H9 (cell line): ENCODE results near the gene KRTAP12-4. TPM values are rescaled to one million over a fixed set of nuclear protein-coding genes. Genes with fewer than 3 reads are reported as not detected.

Source experiments
- DNase-seq: peaks from one replicate; pipeline ENCODE4 v3.0.0-alpha.2; 2017
- H2AFZ ChIP-seq: one replicate; pipeline ENCODE4 v1.6.1; 2013; ENCODE audit warnings: mild to moderate bottlenecking, low read length, control low read depth, moderate library complexity
- H2AK5ac ChIP-seq: 2 replicates; pipeline ENCODE4 v1.6.1; 2013; ENCODE audit warnings: low read length, control low read depth, mixed read lengths; ENCODE audit not compliant: insufficient read length
- H2BK120ac ChIP-seq: one replicate; pipeline ENCODE4 v1.6.1; 2013; ENCODE audit warnings: low read depth, mild to moderate bottlenecking, low read length, control low read depth, inconsistent platforms; ENCODE audit not compliant: poor library complexity, severe bottlenecking
- H2BK12ac ChIP-seq: 2 replicates; pipeline ENCODE4 v1.6.1; 2013; ENCODE audit warnings: low read length, control low read depth, mixed read lengths, low read depth; ENCODE audit not compliant: insufficient read length
- H2BK15ac ChIP-seq: 2 replicates; pipeline ENCODE4 v1.6.1; 2013; ENCODE audit warnings: low read depth, low read length, control low read depth
- H2BK20ac ChIP-seq: one replicate; pipeline ENCODE4 v1.6.1; 2013; ENCODE audit warnings: low read depth, mild to moderate bottlenecking, low read length, control low read depth, inconsistent platforms; ENCODE audit not compliant: poor library complexity, severe bottlenecking
- H2BK5ac ChIP-seq: 2 replicates; pipeline ENCODE4 v1.6.1; 2013; ENCODE audit warnings: low read length, control low read depth, mixed read lengths; ENCODE audit not compliant: insufficient read length
- H3K14ac ChIP-seq: 2 replicates; pipeline ENCODE4 v1.6.1; 2013; ENCODE audit warnings: low read length, control low read depth; ENCODE audit not compliant: insufficient read depth
- H3K18ac ChIP-seq: 2 replicates; pipeline ENCODE4 v1.6.1; 2013; ENCODE audit warnings: low read depth, mild to moderate bottlenecking, mixed read lengths, low read length, control low read depth; ENCODE audit not compliant: insufficient read length
- H3K23ac ChIP-seq: 2 replicates; pipeline ENCODE4 v1.6.1; 2013; ENCODE audit warnings: low read length, control low read depth, mixed read lengths, low read depth; ENCODE audit not compliant: insufficient read length
- H3K23me2 ChIP-seq: 2 replicates; pipeline ENCODE4 v1.6.1; 2013; ENCODE audit warnings: low read depth, mild to moderate bottlenecking, mixed read lengths, low read length, control low read depth; ENCODE audit not compliant: insufficient read length, poor library complexity, severe bottlenecking
- H3K27ac ChIP-seq: 2 replicates; pipeline ENCODE4 v1.5.1; 2013; ENCODE audit warnings: low read length, control low read depth, mixed read lengths, low read depth; ENCODE audit not compliant: insufficient read length
- H3K27me3 ChIP-seq: 2 replicates; pipeline ENCODE4 v1.6.1; 2013; ENCODE audit warnings: low read length, control low read depth, inconsistent platforms; ENCODE audit not compliant: insufficient read depth
- H3K4ac ChIP-seq: 2 replicates; pipeline ENCODE4 v1.6.1; 2013; ENCODE audit warnings: low read depth, mild to moderate bottlenecking, control low read depth, inconsistent platforms, low read length, moderate library complexity
- H3K4me1 ChIP-seq: 2 replicates; pipeline ENCODE4 v1.6.1; 2013; ENCODE audit warnings: low read length, control low read depth, inconsistent platforms; ENCODE audit not compliant: insufficient read depth
- H3K4me2 ChIP-seq: 2 replicates; pipeline ENCODE4 v1.6.1; 2013; ENCODE audit warnings: low read length, control low read depth, mixed read lengths; ENCODE audit not compliant: insufficient read length, insufficient read depth
- H3K56ac ChIP-seq: 2 replicates; pipeline ENCODE4 v1.6.1; 2013; ENCODE audit warnings: low read depth, mild to moderate bottlenecking, mixed read lengths, low read length, control low read depth; ENCODE audit not compliant: insufficient read length
- H3K79me1 ChIP-seq: 2 replicates; pipeline ENCODE4 v1.6.1; 2013; ENCODE audit warnings: low read depth, mild to moderate bottlenecking, moderate library complexity, low read length, control low read depth, inconsistent platforms; ENCODE audit not compliant: insufficient read depth, poor library complexity, severe bottlenecking
- H3K79me2 ChIP-seq: 2 replicates; pipeline ENCODE4 v1.6.1; 2013; ENCODE audit warnings: low read length, control low read depth, inconsistent platforms; ENCODE audit not compliant: insufficient read depth
- H3K9ac ChIP-seq: 2 replicates; pipeline ENCODE4 v1.6.1; 2013; ENCODE audit warnings: low read length, control low read depth, mixed read lengths; ENCODE audit not compliant: insufficient read length; ENCODE audit errors: extremely low read depth
- H3K9me3 ChIP-seq: one replicate; pipeline ENCODE4 v1.6.1; 2013; ENCODE audit warnings: low read depth, low read length, inconsistent platforms; ENCODE audit not compliant: control insufficient read depth
- H3T11ph ChIP-seq: one replicate; pipeline ENCODE4 v1.6.1; 2013; ENCODE audit warnings: mild to moderate bottlenecking, low read length, control low read depth, inconsistent platforms
- H4K20me1 ChIP-seq: one replicate; pipeline ENCODE4 v1.6.1; 2013; ENCODE audit not compliant: control insufficient read depth, insufficient read length, insufficient read depth
- H4K5ac ChIP-seq: 2 replicates; pipeline ENCODE4 v1.6.1; 2013; ENCODE audit warnings: low read depth, mild to moderate bottlenecking, mixed read lengths, low read length, control low read depth; ENCODE audit not compliant: insufficient read length
- H4K8ac ChIP-seq: replicated peaks from 2 replicates; pipeline ENCODE4 v1.6.1; 2013; ENCODE audit warnings: low read length, control low read depth, mixed read lengths, low read depth; ENCODE audit not compliant: insufficient read length
- H4K91ac ChIP-seq: 2 replicates; pipeline ENCODE4 v1.6.1; 2013; ENCODE audit warnings: low read depth, mild to moderate bottlenecking, moderate library complexity, mixed read lengths, low read length, control low read depth; ENCODE audit not compliant: insufficient read length
- H3K27ac Mint-ChIP-seq, 3 experiments: 2 replicates in 2 of 3; 3 replicates in 1 of 3; pipeline ENCODE4 v1.8.0; 2020 to 2021; ENCODE audit warnings: mixed read lengths in 3 of 3, mild to moderate bottlenecking in 1 of 3, moderate library complexity in 1 of 3
- H3K27me3 Mint-ChIP-seq: 2 replicates; pipeline ENCODE4 v1.8.0; 2021; ENCODE audit warnings: low read depth, mild to moderate bottlenecking, moderate library complexity, mixed read lengths
- H3K36me3 Mint-ChIP-seq, 3 experiments: 2 replicates in 2 of 3; 3 replicates in 1 of 3; pipeline ENCODE4 v1.8.0; 2020 to 2021; ENCODE audit warnings: low read depth in 3 of 3, mixed read lengths in 3 of 3; ENCODE audit not compliant: insufficient read depth in 1 of 3
- H3K4me1 Mint-ChIP-seq, 2 experiments: 2 replicates each; pipeline ENCODE4 v1.8.0; 2020; ENCODE audit warnings: mixed read lengths in 2 of 2
- H3K4me3 Mint-ChIP-seq, 2 experiments: 2 replicates in 1 of 2; 3 replicates in 1 of 2; pipeline ENCODE4 v1.8.0; 2020 to 2021; ENCODE audit warnings: mild to moderate bottlenecking in 2 of 2, mixed read lengths in 2 of 2, moderate library complexity in 1 of 2
- H3K9me3 Mint-ChIP-seq, 2 experiments: 2 replicates in 1 of 2; 3 replicates in 1 of 2; pipeline ENCODE4 v1.8.0; 2020; ENCODE audit warnings: mild to moderate bottlenecking in 2 of 2, mixed read lengths in 2 of 2, moderate library complexity in 1 of 2
- CTCF ChIP-seq: fragments of 200-600 bp; sonication (generic); conservative IDR thresholded peaks from 3 replicates; pipeline ENCODE4 v1.8.0; 2021; ENCODE audit warnings: antibody characterized with exemption, mild to moderate bottlenecking
- WGBS: extraction: QIAGEN DNeasy Blood & Tissue Kit; methylation state at CpG from one replicate; pipeline ENCODE4 v1.1.7; 2013; ENCODE audit warnings: missing lambda C conversion rate, low lambda C conversion rate, mixed read lengths; ENCODE audit not compliant: insufficient read length; ENCODE audit errors: extremely low coverage; 5-methylcytosine and 5-hydroxymethylcytosine counted together
- total RNA-seq: library from RNA; stranded (reverse); gene quantifications from 2 replicates; pipeline ENCODE4 v1.2.1, GENCODE V29; 2021

Gene KRTAP12-4
- total RNA-seq, 1 experiment from 2014 or later = not detected

GRCh38 chr21:44703731-44704635, 49.5 kb upstream of the KRTAP12-4 start:
- peaks cover 72 to 77% of the 10 kb centered on the region in 2 experiments for H3K4me1 Mint-ChIP-seq
- peaks cover 19% of the 10 kb centered on the region for H3K23me2 ChIP-seq
- no peak overlapping the region for H3K56ac ChIP-seq
- H2BK12ac ChIP-seq = peak overlapping the region; percentile 70
- no peak overlapping the region for H4K91ac ChIP-seq
- no peaks in the 10 kb centered on the region for H3K79me2 ChIP-seq
- H3K4ac ChIP-seq = no peak overlapping the region
- H4K8ac ChIP-seq = no peak overlapping the region
- H3K9me3 ChIP-seq = no peaks in the 10 kb centered on the region
- H3K27me3 ChIP-seq = peaks cover 20% of the 10 kb centered on the region; the same call in 1 of the 2 replicates
- H2BK5ac ChIP-seq = no peak overlapping the region
- H3K18ac ChIP-seq = no peak overlapping the region
- no peaks in the 10 kb centered on the region for H3K36me3 Mint-ChIP-seq
- peak overlapping the region in 2 of 3 experiments; percentile 51 to 85; a peak in 3 of 7 replicates for H3K27ac Mint-ChIP-seq
- H2AFZ ChIP-seq = no peak overlapping the region
- no peak overlapping the region for H2BK20ac ChIP-seq
- H2BK15ac ChIP-seq = no peak overlapping the region
- H3K23ac ChIP-seq = no peak overlapping the region
- no peak overlapping the region for H2BK120ac ChIP-seq
- H3T11ph ChIP-seq = no peak overlapping the region
- no peaks in the 10 kb centered on the region for H3K79me1 ChIP-seq
- H3K4me1 ChIP-seq = peaks cover 9% of the 10 kb centered on the region; the same call in 1 of the 2 replicates
- H3K4me2 ChIP-seq = peak overlapping the region; percentile 31
- H4K5ac ChIP-seq = no peak overlapping the region
- TF ChIP-seq CTCF = no peak
- no peak overlapping the region for H3K27ac ChIP-seq
- H3K9ac ChIP-seq = no peak overlapping the region
- no peak for DNase-seq
- peaks cover 47% of the 10 kb centered on the region for H3K27me3 Mint-ChIP-seq
- H3K9me3 Mint-ChIP-seq = no peaks in the 10 kb centered on the region; a peak in 1 of 5 replicates
- peak overlapping the region; percentile 51 to 75; a peak in 4 of 5 replicates for H3K4me3 Mint-ChIP-seq
- H2AK5ac ChIP-seq = no peak overlapping the region
- peak overlapping the region; percentile 74 for H3K14ac ChIP-seq
- WGBS = no CpG with 5 or more reads among the region's 13 CpGs
- no peaks in the 10 kb centered on the region for H4K20me1 ChIP-seq
